ENCODE measurements around the gene DGCR8. TPM values are rescaled to one million over a fixed set of nuclear protein-coding genes. Genes with fewer than 3 reads are reported as not detected.
A peak's percentile ranks its signal among the peaks of the same experiment; 100 is the strongest.

Gene DGCR8
- total RNA-seq, 1 donor from 2014 or later: 29.1 TPM

DNA sequence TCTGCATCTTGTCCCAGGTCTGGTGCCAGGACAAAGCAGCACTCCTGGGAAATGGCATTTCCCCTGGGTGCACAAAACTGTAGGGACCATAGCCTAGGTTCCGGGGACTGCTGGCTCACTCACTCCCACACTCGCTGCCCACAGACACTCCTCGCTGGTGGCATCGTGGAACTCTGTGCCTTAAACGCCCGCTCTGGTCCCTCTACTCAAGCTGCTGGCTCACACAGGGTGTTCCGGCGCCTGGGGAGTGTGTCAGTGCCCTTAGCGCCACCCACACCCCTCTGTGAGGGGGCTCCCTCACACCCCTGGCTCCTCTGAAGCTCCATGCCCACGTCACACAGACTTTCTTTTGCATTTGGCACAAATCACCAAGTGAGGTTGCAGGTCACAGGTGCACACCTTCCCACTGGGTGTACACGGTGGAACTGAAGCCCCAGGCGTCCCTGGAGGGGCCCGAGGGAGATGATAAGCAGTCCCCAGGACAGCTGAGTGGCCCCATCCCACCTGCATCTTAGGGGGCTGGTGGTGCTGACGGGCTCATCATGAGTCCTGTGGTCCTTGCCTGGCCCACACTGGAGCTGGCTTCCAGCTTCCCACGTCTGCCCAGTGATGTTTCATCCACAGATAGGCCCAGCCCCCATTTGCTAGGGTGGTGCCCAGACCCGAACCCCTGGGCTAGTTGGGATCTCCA, 23.2 kb upstream of the DGCR8 start:
- no peaks in the 10 kb centered on the region for H3K27me3 ChIP-seq
- H4K20me1 ChIP-seq (ENCODE audit: low read depth): no peaks in the 10 kb centered on the region
- TF ChIP-seq EZH2 (IDR thresholded peaks at IDR 0.05) (no peak), EZH2phosphoT487 (IDR thresholded peaks at IDR 0.05) (no peak)
- TF ChIP-seq, protein P1, sequence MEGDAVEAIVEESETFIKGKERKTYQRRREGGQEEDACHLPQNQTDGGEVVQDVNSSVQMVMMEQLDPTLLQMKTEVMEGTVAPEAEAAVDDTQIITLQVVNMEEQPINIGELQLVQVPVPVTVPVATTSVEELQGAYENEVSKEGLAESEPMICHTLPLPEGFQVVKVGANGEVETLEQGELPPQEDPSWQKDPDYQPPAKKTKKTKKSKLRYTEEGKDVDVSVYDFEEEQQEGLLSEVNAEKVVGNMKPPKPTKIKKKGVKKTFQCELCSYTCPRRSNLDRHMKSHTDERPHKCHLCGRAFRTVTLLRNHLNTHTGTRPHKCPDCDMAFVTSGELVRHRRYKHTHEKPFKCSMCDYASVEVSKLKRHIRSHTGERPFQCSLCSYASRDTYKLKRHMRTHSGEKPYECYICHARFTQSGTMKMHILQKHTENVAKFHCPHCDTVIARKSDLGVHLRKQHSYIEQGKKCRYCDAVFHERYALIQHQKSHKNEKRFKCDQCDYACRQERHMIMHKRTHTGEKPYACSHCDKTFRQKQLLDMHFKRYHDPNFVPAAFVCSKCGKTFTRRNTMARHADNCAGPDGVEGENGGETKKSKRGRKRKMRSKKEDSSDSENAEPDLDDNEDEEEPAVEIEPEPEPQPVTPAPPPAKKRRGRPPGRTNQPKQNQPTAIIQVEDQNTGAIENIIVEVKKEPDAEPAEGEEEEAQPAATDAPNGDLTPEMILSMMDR (IDR thresholded peaks at IDR 0.05): no peak
- H3K4me2 ChIP-seq: no peak overlapping the region
- Mint-ChIP-seq H3K4me3 (peak overlapping the region; percentile 48), H3K9me3 (no peaks in the 10 kb centered on the region), H3K27me3 (ENCODE audit: insufficient read depth, low read depth) (no peaks in the 10 kb centered on the region), H3K4me1 (peaks cover 4% of the 10 kb centered on the region), H3K27ac (no peak overlapping the region), H3K36me3 (no peaks in the 10 kb centered on the region)
- H3K9me3 ChIP-seq (ENCODE audit: low read depth): no peaks in the 10 kb centered on the region
- no peaks in the 10 kb centered on the region for H3F3A ChIP-seq (ENCODE audit: low read depth)
- H3K79me2 ChIP-seq (ENCODE audit: low read depth): no peaks in the 10 kb centered on the region
- no peak for DNase-seq (ENCODE audit: low spot score)
- no peak overlapping the region for H3K9ac ChIP-seq
- no peak overlapping the region for H2AFZ ChIP-seq (replicated peaks)
- no peaks in the 10 kb centered on the region for H3K4me1 ChIP-seq
- no peaks in the 10 kb centered on the region for H3K36me3 ChIP-seq
- H3K4me3 ChIP-seq: no peak overlapping the region
- no peak overlapping the region for H3K27ac ChIP-seq

DNA sequence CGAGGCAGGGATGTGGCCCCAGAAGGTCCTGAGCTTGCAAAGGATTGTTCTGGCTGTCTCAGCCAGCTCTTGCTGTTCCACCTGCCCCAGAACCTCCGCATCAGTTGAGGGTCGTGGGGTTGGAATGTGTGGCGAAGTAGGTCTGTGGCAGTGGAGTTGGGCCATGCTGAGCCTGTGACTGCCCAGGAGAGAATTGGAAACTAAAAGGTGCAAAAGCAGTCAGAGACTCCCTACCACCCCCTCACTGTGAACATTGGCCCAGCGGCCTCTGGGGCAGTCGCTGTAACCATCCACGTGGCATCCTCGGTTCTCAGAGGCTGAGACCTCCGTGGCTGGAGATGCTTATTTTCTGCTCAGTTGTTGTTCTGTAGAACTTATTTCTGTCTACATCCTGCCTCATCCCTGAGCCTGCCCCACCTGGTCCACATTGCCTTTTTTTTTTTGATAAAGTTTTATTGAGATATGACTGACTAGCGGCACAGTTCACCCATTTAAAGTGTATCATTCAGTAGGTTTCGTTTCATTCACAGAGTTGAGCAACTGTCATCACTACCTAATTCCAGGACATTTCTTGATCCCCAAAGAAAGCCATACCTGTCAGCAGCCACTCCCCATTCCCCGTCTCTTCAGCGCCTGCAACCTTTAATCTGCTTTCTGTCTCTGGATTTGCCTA, 22.3 kb upstream of the DGCR8 start:
- Histone ChIP-seq H3K79me2 (ENCODE audit: low read depth) (no peaks in the 10 kb centered on the region), H3K36me3 (no peaks in the 10 kb centered on the region), H3K27me3 (no peaks in the 10 kb centered on the region), H3K4me2 (no peak overlapping the region), H3K4me3 (no peak overlapping the region), H3F3A (ENCODE audit: low read depth) (no peaks in the 10 kb centered on the region), H4K20me1 (ENCODE audit: low read depth) (no peaks in the 10 kb centered on the region), H3K27ac (no peak overlapping the region), H3K9ac (no peak overlapping the region), H3K4me1 (no peaks in the 10 kb centered on the region), H3K9me3 (ENCODE audit: low read depth) (no peaks in the 10 kb centered on the region), H2AFZ (replicated peaks) (no peak overlapping the region)
- H3K4me3 Mint-ChIP-seq: no peak overlapping the region
- H3K4me1 Mint-ChIP-seq: peaks cover 7% of the 10 kb centered on the region
- no peaks in the 10 kb centered on the region for H3K9me3 Mint-ChIP-seq
- no peak for DNase-seq (ENCODE audit: low spot score)
- TF ChIP-seq, protein P1 (IDR thresholded peaks at IDR 0.05): no peak
- no peak for TF ChIP-seq EZH2phosphoT487 (IDR thresholded peaks at IDR 0.05)
- no peak for TF ChIP-seq EZH2 (IDR thresholded peaks at IDR 0.05)
- no peaks in the 10 kb centered on the region for H3K27me3 Mint-ChIP-seq (ENCODE audit: insufficient read depth, low read depth)
- no peaks in the 10 kb centered on the region for H3K36me3 Mint-ChIP-seq
- H3K27ac Mint-ChIP-seq: no peak overlapping the region

DNA sequence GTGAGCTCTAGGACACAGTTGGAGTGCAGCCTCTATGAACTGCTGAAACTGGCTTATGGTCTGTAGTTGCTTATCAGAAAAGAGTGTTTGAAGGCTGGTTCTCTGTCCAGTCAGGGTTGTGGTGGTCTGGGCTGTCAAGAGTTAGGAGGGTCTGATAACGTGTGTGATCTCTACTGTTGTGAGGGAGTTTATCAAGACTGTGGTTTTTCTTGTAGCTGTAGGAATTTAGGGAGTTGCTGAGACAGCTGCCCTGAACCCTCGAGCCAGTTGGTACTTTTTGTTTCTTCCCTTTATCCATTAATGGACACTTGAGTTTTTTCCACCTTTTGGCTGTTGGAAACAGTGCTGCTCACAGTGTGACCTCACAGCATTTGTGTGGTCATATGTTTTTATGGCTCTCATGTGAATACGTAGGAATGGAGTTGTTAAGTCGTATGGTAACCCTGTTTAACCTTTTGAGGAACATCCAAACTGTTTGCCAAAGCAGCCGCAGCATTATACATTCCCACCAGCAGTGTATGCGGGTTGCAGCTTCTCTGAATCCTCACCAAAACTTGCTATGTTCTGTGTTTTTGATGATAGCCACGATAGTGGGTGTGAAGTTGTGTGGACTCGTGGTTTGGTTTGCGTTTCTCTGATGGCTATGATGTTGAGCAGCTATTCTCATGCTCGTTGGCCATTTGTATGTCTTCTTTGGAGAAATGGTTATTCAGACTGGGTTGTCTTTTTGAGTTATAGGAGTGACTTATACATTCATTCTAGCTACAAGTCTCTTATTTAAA, 20.9 kb upstream of the DGCR8 start:
- no peaks in the 10 kb centered on the region for H3K27me3 ChIP-seq
- H3K4me3 Mint-ChIP-seq: no peak overlapping the region
- TF ChIP-seq EZH2phosphoT487 (IDR thresholded peaks at IDR 0.05): no peak
- TF ChIP-seq, protein P1 (IDR thresholded peaks at IDR 0.05): no peak
- no peak for TF ChIP-seq EZH2 (IDR thresholded peaks at IDR 0.05)
- no peaks in the 10 kb centered on the region for H3K79me2 ChIP-seq (ENCODE audit: low read depth)
- no peak overlapping the region for H3K27ac ChIP-seq
- H3K9me3 ChIP-seq (ENCODE audit: low read depth): no peaks in the 10 kb centered on the region
- no peaks in the 10 kb centered on the region for H3K27me3 Mint-ChIP-seq (ENCODE audit: insufficient read depth, low read depth)
- DNase-seq (ENCODE audit: low spot score): no peak
- peaks cover 2% of the 10 kb centered on the region for H3K36me3 Mint-ChIP-seq
- H4K20me1 ChIP-seq (ENCODE audit: low read depth): no peaks in the 10 kb centered on the region
- peak overlapping the region; percentile 2 for H3K27ac Mint-ChIP-seq
- no peak overlapping the region for H3K4me3 ChIP-seq
- no peaks in the 10 kb centered on the region for H3K4me1 ChIP-seq
- H3F3A ChIP-seq (ENCODE audit: low read depth): no peaks in the 10 kb centered on the region
- H3K9me3 Mint-ChIP-seq: no peaks in the 10 kb centered on the region
- no peak overlapping the region for H3K4me2 ChIP-seq
- no peak overlapping the region for H2AFZ ChIP-seq (replicated peaks)
- H3K9ac ChIP-seq: no peak overlapping the region
- peaks cover 10% of the 10 kb centered on the region for H3K4me1 Mint-ChIP-seq
- no peaks in the 10 kb centered on the region for H3K36me3 ChIP-seq

Measured in neural progenitor cell (in vitro differentiated cells).